Mammary epithelial cell (primary cell): ENCODE data around the gene PIK3C3.

Experiments used
- CTCF ChIP-seq, 2 donors: IDR thresholded peaks in 1 of 2; conservative IDR thresholded peaks in 1 of 2; 2 replicates each; pipeline ENCODE4 v1.5.1; 2011 to 2012; ENCODE audit warnings: inconsistent platforms in 2 of 2, low read length in 2 of 2, mild to moderate bottlenecking in 2 of 2, control low read depth in 1 of 2, low read depth in 1 of 2; ENCODE audit not compliant: insufficient read depth in 1 of 2; ENCODE audit errors: extremely low read depth in 1 of 2
- EZH2 ChIP-seq: IDR thresholded peaks from 2 replicates; pipeline ENCODE4 v1.6.1; 2012; ENCODE audit warnings: low read length, inconsistent platforms, borderline replicate concordance

- no peak for TF ChIP-seq CTCF (conservative IDR thresholded peaks at IDR 0.05 in 1 of 2, IDR thresholded peaks at IDR 0.05 in 1 of 2; ENCODE audit: extremely low read depth in 1 of 2, insufficient read depth in 1 of 2, low read depth in 1 of 2, low read length in 2 of 2)
- no peak for TF ChIP-seq EZH2
Observed at GRCh38 chr18:42086288-42086687, 131.3 kb downstream of the PIK3C3 start.
